NCI-H2107 treated with DMSO at 0.1 percent for 48 hours (cell line): ENCODE data around the gene CHADL.

Experiments
- DNase-seq: peaks from one replicate; lab custom pipeline; 2025; ENCODE audit not compliant: unreplicated experiment; lab: John Stamatoyannopoulos, UW

CHADL gene

GRCh38 chr22:41234815-41235695, 5.7 kb downstream of the CHADL start:
- no peak for DNase-seq

- DNase-seq = no peak
Measured at GRCh38 chr22:41231369-41231768, 9.4 kb downstream of the CHADL start.

GRCh38 chr22:41230401-41230785, 10.3 kb downstream of the CHADL start:
- DNase-seq = no peak

GRCh38 chr22:41229730-41230400, 10.9 kb downstream of the CHADL start:
- no peak for DNase-seq

- DNase-seq = no peak
Measured at GRCh38 chr22:41229215-41229614, 11.5 kb downstream of the CHADL start.

GRCh38 chr22:41226723-41227655, 13.7 kb downstream of the CHADL start:
- DNase-seq = no peak

- no peak for DNase-seq
Measured at GRCh38 chr22:41223535-41223934, 17.2 kb downstream of the CHADL start.

GRCh38 chr22:41222846-41223507, 17.8 kb downstream of the CHADL start:
- no peak for DNase-seq

GRCh38 chr22:41217553-41218157, 23.1 kb downstream of the CHADL start:
- DNase-seq = no peak

- peak; percentile 54 for DNase-seq
Measured at GRCh38 chr22:41216984-41217383, 23.7 kb downstream of the CHADL start.

GRCh38 chr22:41215926-41216325, 24.8 kb downstream of the CHADL start:
- DNase-seq = no peak

GRCh38 chr22:41215409-41215808, 25.3 kb downstream of the CHADL start:
- DNase-seq = no peak

- no peak for DNase-seq
Measured at GRCh38 chr22:41206719-41207118, 34.0 kb downstream of the CHADL start.

- peak; percentile 87 for DNase-seq
Measured at GRCh38 chr22:41204992-41205900, 35.5 kb downstream of the CHADL start, which contains the start of gene L3MBTL2. TSS of gene L3MBTL2 (plus strand) at chr22:41205312. CDS start at chr22:41205363, 51 bp downstream.

- no peak for DNase-seq
Measured at GRCh38 chr22:41204066-41204465, 36.7 kb downstream of the CHADL start.

GRCh38 chr22:41203118-41203517, 37.6 kb downstream of the CHADL start:
- no peak for DNase-seq

- DNase-seq = no peak
Measured at GRCh38 chr22:41201141-41201540, 39.6 kb downstream of the CHADL start.

- DNase-seq = no peak
Measured at GRCh38 chr22:41198027-41198580, 42.6 kb downstream of the CHADL start.
